Measurements from ENCODE around the gene EPB41.
"Not testable (repeated sequence)": the region's sequence is repeated elsewhere in the genome, so short reads cannot be mapped to it uniquely, and the experiment has no call there.

EPB41 gene

DNA sequence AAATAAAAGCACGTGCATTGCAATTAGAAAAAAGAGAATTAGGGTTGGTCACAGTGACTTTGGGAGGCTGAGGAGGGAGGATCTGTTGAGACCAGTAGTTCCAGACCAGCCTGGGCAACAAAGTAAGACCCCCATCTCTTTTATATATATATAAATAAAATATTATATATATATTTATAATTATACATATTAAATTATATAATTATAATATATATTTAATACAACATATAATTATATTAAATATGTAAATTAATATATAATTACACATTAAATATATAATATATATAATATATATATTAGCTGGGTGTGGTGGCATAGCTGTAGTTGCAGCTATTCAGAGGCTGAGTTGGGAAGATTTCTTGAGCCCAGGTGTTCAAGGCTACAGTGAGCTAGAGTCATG, 186.1 kb downstream of the EPB41 start:
- DNase-seq, result no peak

DNA sequence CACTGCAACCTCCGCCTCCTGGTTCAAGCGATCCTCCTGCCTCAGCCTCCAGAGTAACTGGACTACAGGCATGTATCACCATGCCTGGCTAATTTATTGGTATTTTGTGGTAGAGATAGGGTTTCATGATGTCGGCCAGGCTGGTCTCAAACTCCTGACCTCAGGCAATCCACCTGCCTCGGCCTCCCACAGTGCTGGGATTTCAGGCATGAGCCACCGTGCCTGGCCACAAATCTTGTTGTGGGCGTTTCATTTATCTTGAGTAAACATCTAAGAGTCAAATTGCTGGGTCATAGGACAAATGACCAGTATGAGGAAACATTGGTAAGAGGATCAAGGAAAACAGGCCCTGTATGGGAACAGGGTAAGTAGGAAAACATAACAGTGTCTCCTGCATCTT, 191.5 kb downstream of the EPB41 start:
- DNase-seq, result no peak

DNA sequence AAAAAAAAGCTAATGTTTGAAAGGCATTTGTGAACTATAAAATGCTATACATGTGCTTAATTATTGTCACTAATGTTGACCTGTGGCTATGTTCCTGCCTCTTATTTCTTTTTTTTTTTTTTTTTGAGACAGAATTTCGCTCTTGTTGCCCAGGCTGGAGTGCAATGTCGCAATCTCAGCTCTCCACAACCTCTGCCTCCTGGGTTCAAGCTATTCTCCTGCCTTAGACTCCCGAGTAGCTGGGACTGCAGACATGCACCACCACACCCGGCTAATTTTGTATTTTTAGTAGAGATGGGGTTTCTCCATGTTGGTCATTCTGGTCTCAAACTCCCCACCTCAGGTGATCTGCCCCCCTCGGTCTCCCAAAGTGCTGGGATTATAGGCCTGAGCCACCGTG, 193.7 kb downstream of the EPB41 start:
- not testable (repeated sequence) for DNase-seq

DNA sequence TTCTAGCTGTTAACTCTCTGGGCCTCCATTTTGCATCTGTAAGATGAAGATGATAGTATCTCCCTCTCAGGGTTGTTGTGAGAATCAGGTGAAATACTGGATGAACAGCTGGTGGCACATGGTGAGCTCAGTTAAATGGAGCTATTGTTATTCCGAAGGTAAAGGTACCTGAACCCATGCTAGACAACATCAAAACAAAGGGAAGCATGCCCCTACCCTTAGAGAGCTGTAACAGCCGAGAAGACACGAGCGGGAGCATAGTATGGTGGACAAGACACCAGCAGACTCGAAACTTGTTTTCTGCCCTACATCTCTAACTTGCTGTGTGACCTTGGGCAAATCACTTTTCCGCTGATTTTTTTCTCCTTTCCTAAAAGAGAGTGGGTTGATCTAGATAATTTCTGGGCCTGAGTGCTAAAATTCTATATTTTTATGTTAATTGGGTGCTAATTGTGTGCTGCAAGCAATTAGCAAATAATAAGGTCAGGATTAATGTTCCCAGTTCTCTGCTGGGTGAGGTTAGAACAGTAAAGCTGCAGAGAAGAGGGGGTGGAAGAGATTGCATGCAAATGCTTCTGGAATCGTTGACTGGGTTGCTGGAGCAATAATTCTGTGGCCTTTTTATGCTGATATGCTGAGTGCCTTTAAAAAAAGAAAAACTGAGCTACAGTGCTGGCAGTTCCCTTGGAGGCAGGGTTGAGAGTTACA, 198.5 kb downstream of the EPB41 start:
- no peak for DNase-seq

DNA sequence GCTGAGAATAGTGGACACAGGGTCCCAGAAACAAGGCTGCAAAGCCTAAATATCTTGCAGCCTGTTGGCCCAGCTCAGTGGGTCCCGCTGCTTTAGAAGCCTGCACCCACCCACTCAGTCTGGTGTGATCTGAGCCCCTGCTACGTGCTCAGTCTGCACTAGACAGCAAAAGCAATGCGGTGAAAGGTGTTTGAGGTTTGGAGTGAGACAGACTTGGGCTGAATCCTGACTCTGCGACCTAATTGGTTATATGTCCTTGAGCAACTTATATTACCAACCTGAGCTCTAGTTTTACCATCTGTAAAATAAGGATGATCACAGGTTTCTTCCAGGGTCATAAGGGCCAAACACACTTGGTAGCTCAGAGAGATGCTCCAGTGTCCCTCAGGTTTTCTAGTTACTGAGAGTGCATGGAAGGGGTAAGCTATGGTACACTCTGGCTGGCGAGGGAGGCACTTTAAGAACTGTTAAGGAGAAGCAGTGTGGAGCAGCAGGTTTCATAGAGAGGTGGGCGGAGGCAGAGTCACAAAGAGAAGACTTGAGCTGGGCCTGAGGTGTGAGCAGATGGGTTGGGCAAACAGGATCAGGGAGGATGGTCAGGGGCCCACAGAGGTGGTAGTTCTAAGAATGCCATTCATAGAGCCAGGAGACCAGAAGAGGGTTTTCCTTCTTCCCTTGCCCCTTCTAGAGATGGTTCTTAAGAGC, 199.2 kb downstream of the EPB41 start:
- no peak for DNase-seq

DNA sequence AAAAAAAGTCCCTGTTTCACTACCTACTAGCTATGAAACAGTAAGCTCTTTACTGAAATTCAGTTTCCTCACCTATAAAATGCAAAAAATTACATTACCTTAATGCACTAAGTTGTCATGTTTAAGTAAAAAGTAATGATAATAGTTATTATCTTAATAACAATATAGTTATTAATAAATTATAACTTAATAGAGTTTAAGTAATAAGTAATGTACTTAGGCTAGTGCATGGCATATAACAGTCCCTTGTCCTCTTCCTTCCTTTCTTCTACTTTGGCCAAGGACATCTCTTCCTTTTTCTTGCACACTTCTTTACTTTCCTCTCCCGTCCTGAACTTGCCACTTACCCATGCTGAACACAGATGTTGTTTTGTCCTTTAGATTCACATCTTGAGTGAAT, 200.3 kb downstream of the EPB41 start:
- no peak for DNase-seq

DNA sequence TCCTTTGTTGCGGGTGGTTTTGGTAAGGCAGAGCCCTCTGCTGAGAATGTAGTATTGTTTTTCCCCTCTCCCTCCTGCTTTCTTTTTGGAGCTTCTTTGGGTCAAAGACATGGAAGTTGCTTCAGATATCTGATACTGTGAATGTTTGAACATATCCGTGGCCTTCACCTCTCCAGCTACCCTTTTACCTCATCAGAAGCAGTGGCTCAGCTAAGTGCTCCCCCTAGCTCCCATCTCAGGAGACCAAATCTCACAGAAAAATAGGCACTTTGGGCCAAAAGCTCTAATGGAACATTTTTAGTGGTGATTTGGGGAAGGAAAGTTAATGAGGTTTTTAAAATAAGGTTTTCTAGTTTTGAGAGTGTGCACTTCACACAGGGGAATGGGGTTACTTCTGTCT, 203.0 kb downstream of the EPB41 start:
- DNase-seq, result no peak

DNA sequence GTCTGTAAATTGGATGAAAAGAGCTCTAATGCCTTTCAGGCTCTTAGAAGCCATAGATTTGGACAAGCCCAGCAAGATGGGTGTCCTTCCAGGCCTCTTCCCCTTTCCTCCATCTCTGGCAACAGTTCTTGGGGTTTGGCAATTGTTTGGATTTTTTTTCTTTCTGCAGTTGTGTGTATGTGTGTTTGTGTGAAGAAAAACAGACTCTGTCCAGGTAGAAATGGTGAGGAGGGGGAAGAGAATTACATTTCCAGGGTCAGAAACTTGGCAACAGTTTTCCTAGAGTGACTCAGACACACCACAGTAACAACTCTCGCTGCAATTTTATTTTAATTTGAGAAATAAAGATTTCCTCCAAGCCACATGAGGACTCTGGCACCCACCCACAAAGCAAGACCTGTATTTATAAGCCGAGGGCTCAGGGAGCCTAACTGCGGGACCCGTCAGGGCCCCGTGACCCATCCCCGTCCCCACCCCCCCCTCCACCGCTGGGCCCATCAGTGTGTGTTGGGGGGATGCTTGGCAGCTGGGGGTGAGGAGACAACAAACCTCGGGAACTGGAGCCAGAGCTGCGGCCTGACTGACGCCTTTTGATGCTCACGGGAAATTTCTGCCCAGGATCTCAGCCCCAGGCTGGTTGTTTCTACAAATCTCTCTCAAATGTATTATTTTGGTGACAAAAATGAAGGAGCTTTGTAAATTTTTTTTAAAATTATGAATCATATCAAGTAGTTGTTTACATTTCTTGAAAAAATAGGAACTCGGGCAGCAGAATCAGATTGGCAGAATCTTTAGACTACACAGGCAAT, 205.0 kb downstream of the EPB41 start:
- no peak for DNase-seq

DNA sequence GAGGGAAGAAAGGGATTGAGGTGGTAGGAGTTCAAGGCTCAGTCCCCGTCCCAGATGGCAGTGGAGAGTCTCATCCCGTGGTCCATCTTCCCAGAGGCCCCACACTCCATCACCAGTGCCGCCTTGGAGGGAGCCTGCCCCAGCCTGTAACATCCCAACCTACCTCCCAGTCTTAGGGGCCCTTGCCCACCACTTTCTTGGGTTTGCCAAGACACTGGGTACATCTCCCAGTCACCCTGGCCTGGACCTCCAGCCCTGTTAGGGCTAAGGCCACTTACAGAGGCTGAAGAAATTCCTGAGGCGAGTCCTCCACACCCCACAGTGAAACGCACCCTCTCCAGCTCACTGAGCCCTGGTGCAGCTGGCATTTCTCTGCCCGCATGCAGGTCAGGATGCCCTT, 206.0 kb downstream of the EPB41 start:
- no peak for DNase-seq

DNA sequence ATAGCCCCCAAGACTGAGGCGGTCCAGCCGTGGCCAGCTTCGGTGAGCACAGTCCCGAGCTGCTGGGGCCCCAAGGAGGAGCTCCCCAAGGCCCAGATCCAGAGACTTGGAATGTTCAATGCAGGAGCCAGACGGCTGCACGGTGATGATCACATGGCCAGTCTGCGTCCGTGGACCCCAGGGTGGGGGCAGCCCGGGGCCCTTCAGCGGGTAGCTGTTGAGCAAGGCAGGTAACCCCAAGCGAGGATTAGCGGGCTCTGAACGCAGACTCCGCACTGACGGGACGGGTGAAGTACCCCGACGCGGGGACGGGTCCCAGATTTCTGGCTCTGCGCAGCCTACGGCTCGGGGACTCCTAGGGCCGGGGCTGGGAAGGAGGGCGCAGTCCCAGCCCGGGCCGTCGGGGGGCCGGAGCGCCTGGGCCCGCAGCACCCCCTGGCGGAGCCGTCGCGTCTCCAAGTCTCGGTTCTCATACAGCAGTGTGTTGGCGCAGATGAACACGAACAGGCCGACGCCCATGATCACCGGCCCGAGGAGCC, 206.6 kb downstream of the EPB41 start:
- peak in 1 of 56 donors; percentile 16 for DNase-seq

DNA sequence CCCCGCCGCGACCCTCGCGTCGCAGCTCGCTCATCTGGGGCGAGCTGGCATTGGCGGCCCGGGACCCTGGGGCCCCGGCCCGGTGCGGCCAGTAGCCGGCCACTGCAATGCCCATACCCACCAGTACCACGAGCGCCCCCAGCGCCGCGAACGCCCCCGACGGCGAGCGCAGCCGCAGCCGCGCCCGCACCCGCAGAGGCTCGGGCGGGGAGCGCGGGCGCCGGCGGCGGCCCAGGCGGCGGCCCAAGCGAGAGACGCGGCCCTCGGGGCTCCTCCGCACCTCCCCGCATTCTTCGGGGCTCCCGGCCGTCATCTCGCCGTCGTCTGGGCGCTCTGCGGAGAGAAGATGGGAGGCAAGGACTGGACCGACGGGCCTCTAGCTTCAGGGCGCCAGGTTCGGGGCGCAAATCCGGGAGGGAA, 207.2 kb downstream of the EPB41 start:
- no peak for DNase-seq

DNA sequence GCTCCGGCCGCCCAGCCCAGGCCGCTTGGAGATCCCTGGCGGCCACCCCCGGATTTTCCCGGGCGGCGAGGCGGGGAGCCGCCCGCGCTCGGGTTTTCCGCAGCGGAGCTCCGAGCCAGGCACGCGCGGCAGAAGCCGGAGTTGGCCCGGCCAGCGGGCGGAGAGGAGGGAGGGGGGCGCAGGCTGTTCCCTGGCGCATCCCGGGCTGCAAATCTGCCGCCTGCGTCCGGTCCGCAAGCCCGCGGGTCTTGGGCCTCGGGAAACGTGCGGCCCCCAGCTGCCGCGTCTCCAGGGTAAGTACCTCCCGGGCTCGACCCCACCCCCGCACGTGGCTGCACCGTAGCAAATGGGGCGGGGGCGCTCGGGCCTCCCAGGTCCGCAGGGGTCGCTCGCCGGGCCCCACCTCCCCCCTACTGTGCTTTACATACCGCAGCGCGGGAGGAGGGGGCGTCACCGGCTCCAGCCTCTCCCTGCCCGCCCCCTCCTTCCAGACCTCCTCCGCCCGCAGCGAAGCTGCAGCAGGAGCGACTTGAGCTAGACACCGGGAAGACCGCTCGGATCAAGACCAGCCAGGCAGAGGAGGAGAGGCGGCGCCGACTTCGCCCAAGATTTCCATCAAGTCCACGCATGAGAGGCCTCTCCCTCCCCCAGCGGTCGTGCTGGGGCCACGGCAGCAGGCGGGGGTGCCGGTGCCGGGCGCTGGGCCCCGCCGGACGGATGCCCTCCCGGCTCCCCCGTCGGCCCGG, 207.7 kb downstream of the EPB41 start:
- DNase-seq, result peak in 2 of 56 donors; percentile 20 to 29

DNA sequence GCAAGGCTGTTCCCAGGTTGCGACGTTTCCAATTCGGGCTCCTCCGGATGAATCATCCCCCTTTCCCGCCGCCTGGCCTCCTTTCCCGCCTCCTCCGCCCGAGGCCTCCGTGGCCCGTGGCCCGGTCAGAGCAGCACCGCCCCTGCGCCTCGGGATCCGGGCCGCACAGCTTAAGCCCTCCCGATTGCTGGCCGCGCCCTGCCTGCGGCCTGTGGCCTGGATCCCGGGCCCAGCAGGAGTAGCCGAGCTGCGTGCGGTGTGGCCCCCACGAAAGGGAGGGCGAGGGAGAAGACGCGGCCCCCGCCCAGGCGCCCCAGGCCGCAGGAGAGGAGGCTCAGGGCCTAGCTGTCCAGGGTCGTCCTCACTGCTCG, 208.3 kb downstream of the EPB41 start:
- DNase-seq, result no peak

DNA sequence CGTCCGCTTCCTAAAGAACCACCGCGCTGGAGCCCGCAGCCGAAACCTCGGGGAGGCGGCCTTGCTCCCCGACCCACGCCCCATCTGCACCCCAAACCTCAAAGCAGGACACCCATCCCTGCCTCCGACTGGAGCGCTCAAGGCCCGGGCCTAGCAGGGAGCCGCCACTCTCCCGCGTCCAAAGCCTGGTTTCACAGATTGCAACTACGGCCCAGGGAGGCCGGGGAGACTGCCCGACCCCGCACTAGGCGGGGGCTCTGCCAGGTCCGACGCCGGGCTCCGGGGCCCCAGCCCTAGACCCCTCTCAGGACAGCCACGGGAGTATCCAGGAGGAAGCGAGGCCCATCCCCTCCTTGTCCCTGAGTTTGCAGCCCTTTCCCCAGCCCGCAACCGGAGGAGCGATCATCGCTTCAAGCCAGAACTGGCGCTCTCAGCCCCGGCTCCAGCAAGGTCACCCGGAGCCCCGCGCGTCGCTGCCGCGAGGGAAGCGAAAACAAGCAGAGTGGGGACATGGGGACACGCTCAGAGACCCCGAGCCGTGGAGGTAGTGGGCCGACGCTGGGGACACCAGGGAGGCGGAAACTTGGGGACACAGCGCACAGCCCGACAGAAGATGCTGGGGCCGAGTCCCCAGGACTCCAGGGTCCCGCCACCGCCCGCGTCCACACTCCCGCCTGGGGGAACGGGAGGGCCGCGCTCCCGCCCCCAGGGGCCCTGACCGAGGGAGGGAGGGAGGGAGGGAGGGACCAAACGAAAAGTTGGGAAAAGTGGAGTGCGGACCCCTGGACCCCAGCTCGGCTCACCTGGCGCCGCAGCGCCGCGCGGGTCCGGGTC, 208.9 kb downstream of the EPB41 start:
- DNase-seq, result no peak

DNA sequence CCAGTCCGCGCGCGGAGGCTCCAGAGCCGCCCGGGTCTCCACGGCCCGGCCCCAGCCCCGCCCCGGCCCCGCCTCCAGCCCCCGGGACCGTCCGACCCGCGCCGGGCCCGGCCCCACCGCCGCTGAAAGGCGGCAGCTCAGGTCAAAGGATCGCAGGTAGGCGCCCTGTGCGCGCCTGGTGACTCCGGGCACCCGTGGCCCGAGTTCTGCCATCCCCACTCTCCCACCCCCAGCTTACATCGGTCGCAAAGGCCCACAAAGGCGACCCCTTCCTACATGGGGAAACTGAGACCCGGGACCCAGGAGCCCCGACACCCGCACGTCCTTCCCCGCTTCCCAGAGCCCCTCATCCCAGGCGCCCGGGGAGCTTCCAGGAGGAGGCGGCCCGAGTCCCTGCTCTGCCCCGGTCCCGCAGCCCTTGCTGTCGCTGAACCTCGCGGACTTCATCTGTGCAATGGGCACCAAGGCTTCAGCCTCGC, 209.6 kb downstream of the EPB41 start, which contains the start of gene TMEM200B:
Gene TMEM200B, minus strand, starts transcription at position 17 of the 479 bp plus-strand sequence. CDS start 2,075 bp downstream, outside the sequence.
- no peak for DNase-seq

DNA sequence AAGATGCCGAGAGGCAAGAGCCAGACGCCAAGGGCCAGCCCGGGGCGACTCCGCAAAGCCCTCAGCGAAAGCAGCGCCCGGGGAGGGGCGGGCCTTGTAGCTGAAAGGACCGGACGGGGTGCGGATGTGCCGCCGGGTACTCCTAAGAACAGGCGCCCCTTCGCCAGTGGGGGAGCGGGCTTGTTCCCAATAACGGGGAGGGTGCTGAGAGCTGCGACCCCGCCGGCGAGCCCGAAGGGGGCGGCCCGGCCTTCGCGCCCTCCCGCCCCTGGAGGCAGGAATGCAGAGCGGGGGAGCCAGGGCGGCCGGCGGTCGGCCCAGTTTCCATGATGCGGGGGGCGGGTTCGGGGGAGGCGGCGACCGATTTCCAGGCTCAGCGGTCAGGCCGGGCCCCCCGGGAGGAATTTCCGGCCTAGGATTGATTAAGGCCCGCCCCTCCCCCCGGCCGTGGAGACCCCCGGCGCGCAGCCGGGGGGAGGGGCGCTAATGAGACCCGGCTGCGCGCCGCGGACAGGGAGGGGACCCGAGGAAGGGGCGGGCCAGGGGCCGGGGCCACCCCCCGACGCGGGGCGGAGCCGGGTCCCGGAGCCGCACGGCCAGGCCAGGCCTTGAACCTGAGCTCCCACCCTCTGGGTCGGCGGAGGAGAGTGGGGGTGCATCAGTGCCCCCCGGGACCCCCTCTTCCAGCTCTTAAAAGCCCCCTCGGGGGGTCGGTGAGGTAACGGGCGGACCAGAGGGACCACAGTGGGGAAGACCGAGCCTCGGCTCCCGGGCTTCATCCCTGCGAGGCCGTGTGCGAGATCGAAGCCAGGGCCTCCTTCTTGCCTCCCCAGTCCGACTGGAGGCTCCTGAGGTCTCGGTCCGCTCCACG, 210.2 kb downstream of the EPB41 start:
- DNase-seq, result peak in 2 of 56 donors; percentile 30 to 32

DNA sequence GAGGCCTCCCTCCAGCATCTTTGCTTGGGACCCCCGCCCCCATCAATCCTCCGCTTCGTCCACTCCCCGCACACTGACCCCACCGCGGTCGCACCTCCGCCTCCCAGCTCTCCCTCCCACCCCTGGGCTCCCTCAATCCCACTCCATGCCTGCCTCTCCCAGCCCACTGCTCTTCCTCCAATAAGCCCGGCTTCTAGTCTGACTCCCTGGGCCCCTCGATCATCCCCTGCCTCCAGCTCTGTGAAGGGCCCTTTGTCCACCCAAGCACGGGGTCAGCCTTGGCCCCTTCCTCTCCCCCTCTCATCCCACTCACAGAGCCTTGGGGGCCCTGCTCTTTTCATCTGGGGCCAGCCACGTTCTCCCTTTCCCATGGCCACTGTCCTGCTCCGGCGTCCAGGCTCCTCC, 210.9 kb downstream of the EPB41 start:
- no peak for DNase-seq

DNA sequence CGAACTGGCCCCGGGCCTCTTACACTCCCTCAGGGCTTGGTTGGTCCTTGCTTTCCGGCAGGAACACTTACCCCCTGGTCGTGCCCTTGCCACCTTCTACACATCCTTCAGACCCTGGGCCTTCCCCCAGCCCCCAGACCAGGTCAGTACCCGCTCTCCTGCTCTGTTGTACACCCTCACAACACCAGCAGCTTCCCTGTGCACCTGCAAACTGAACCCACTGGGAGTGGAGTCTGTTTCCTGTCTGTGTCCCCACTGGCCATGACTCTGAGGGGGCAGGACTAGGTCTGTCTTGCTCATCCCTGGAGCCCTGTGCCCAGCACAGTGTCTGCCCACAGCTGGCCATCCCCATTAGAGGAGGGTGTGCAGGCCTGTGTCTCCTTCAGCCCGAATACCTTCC, 211.4 kb downstream of the EPB41 start:
- DNase-seq, result no peak

DNA sequence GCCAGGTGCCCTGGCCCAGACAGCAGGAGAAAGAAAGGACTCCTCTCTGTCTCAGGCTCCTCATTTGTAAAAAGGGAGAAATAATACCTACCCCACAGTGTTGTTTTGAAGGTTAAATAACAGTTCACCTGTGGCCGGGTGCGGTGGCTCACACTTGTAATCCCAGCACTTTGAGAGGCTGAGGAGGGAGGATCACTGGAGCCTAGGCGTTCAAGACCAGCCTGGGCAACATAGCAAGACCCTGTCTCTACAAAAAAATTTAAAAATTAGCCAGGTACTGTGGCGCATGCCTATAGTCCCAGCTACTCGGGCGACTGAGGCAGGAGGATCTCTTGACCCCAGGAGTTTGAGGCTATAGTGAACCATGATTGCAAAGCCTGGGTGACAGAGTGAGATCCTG, 211.8 kb downstream of the EPB41 start:
- DNase-seq, result no peak

Data from amygdala (tissue), 56 donors.